HCT116 (cell line): ENCODE data around the gene CTSV. TPM values are rescaled to one million over a fixed set of nuclear protein-coding genes. Genes with fewer than 3 reads are reported as not detected.
A peak's percentile ranks its signal among the peaks of the same experiment; 100 is the strongest.

Experiments
- ATAC-seq: fragments of 200-7000 bp; cut with Tn5 transposase; 2 replicates; pipeline ENCODE4 v1.9.1; 2020; ENCODE audit warnings: mild to moderate bottlenecking, moderate library complexity
- BruUV-seq: library from RNA; stranded (reverse); fragments of 400-500 nt; replicated peaks from 2 replicates; lab custom pipeline; 2021; lab: Mats Ljungman, UMichigan
- CTCF ChIA-PET: fragments of 300-600 bp; sonication (Branson Sonifier 250); formaldehyde crosslinking; loops from one replicate; lab custom pipeline; 2021; ENCODE audit warnings: antibody characterized with exemption; lab: Charles Lee
- POLR2A ChIA-PET: fragments of 300-600, 350-600 bp; sonication (Branson Sonifier 250); formaldehyde crosslinking; loops from one replicate; lab custom pipeline; 2021; ENCODE audit warnings: antibody characterized with exemption; lab: Charles Lee
- RAD21 ChIA-PET, 2 experiments: fragments of 300-600 bp; sonication (Branson Sonifier 250); formaldehyde crosslinking; loops; one replicate each; lab custom pipeline; 2023; ENCODE audit warnings: low total read pairs in 2 of 2; ENCODE audit not compliant: uncharacterized antibody in 2 of 2, unreplicated experiment in 2 of 2, low non-redundant PET in 1 of 2; lab: Charles Lee
- DNase-seq: peaks from one replicate; pipeline ENCODE4 v3.0.0-alpha.2; 2010; ENCODE audit warnings: low read depth, low spot score
- H2AFZ ChIP-seq: fragments of 200-600 bp; shearing (Covaris generic), sonication (generic); 2 replicates; pipeline ENCODE4 v1.6.1; 2017; ENCODE audit warnings: low read depth, mixed run types, mixed read lengths, antibody characterized with exemption, low read length; ENCODE audit not compliant: poor library complexity, severe bottlenecking
- H3K27ac ChIP-seq: 2 replicates; pipeline ENCODE4 v1.5.1; 2012; ENCODE audit warnings: low read depth, low read length
- H3K27me3 ChIP-seq: fragments of 200-600 bp; sonication (generic); 2 replicates; pipeline ENCODE4 v1.6.1; 2016; ENCODE audit warnings: mixed run types, low read length, mixed read lengths; ENCODE audit not compliant: insufficient read depth
- H3K36me3 ChIP-seq, 2 experiments: fragments of 200-500 bp in 1 of 2; fragments of 200-600 bp in 1 of 2; sonication (Bioruptor generic) in 1 of 2; sonication (generic) in 1 of 2; 2 replicates each; pipeline versions ENCODE4 v1.5.1 to v1.6.1; 2014 to 2016; ENCODE audit warnings: low read length in 2 of 2, inconsistent platforms in 1 of 2, mixed read lengths in 1 of 2, mixed run types in 1 of 2; ENCODE audit not compliant: insufficient read depth in 2 of 2, control insufficient read depth in 1 of 2
- H3K4me1 ChIP-seq, 2 experiments: fragments of 200-600 bp in 1 of 2; sonication (generic) in 1 of 2; 2 replicates each; pipeline versions ENCODE4 v1.5.1 to v1.6.1; 2012 to 2017; ENCODE audit warnings: low read length in 2 of 2, inconsistent platforms in 1 of 2, mild to moderate bottlenecking in 1 of 2, mixed read lengths in 1 of 2, mixed run types in 1 of 2, moderate library complexity in 1 of 2; ENCODE audit not compliant: insufficient read depth in 2 of 2, control insufficient read depth in 1 of 2
- H3K4me2 ChIP-seq: fragments of 200-600 bp; sonication (generic); 2 replicates; pipeline ENCODE4 v1.6.1; 2017; ENCODE audit warnings: mixed run types, low read length, mixed read lengths
- H3K4me3 ChIP-seq, 2 experiments: fragments of 200-600 bp in 1 of 2; sonication (generic) in 1 of 2; replicated peaks in 1 of 2; 2 replicates each; pipeline ENCODE4 v1.5.1; 2011 to 2016; ENCODE audit warnings: low read length in 2 of 2, control low read depth in 1 of 2, low read depth in 1 of 2, mild to moderate bottlenecking in 1 of 2, mixed read lengths in 1 of 2, mixed run types in 1 of 2
- H3K79me2 ChIP-seq: fragments of 200-600 bp; sonication (generic); 2 replicates; pipeline ENCODE4 v1.6.1; 2017; ENCODE audit warnings: mild to moderate bottlenecking, mixed run types, low read length, moderate library complexity, mixed read lengths; ENCODE audit not compliant: insufficient read depth
- H3K9ac ChIP-seq: fragments of 200-600 bp; sonication (generic); 2 replicates; pipeline ENCODE4 v1.6.1; 2016; ENCODE audit warnings: low read length, mixed read lengths
- H3K9me2 ChIP-seq: fragments of 200-600 bp; sonication (generic), shearing (Covaris generic); 2 replicates; pipeline ENCODE4 v1.6.1; 2017; ENCODE audit warnings: mixed run types, mild to moderate bottlenecking, moderate library complexity; ENCODE audit not compliant: insufficient read depth
- H3K9me3 ChIP-seq, 2 experiments: fragments of 200-500 bp in 1 of 2; fragments of 200-600 bp in 1 of 2; sonication (Bioruptor generic) in 1 of 2; sonication (generic) in 1 of 2; 2 replicates each; pipeline ENCODE4 v1.6.1; 2014 to 2017; ENCODE audit warnings: low read length in 2 of 2, mixed read lengths in 2 of 2, inconsistent platforms in 1 of 2, low read depth in 1 of 2, mild to moderate bottlenecking in 1 of 2, mixed run types in 1 of 2, moderate library complexity in 1 of 2; ENCODE audit not compliant: control insufficient read depth in 1 of 2, insufficient read depth in 1 of 2
- H4K20me1 ChIP-seq: fragments of 200-600 bp; sonication (generic), shearing (Covaris generic); 2 replicates; pipeline ENCODE4 v1.6.1; 2017; ENCODE audit warnings: mixed run types, mild to moderate bottlenecking, moderate library complexity; ENCODE audit not compliant: insufficient read depth
- CBX3 ChIP-seq: IDR thresholded peaks from 2 replicates; pipeline ENCODE4 v1.6.1; 2012; ENCODE audit warnings: low read depth
- EGR1 ChIP-seq: IDR thresholded peaks from 2 replicates; pipeline ENCODE4 v1.6.1; 2012; ENCODE audit warnings: low read depth
- EZH2 ChIP-seq: fragments of 200-600 bp; sonication (generic); IDR thresholded peaks from 2 replicates; pipeline ENCODE4 v1.6.1; 2017; ENCODE audit warnings: antibody characterized with exemption, mixed run types
- FOSL1 ChIP-seq: IDR thresholded peaks from 2 replicates; pipeline ENCODE4 v1.6.1; 2012; ENCODE audit warnings: low read depth
- JUND ChIP-seq: IDR thresholded peaks from 2 replicates; pipeline ENCODE4 v1.6.1; 2012
- POLR2AphosphoS5 ChIP-seq: IDR thresholded peaks from 2 replicates; pipeline ENCODE4 v1.6.1; 2011; ENCODE audit warnings: mild to moderate bottlenecking, low read depth, low read length, moderate library complexity
- SIN3A ChIP-seq: IDR thresholded peaks from 2 replicates; pipeline ENCODE4 v1.6.1; 2012; ENCODE audit warnings: low read depth
- SP1 ChIP-seq: IDR thresholded peaks from 2 replicates; pipeline ENCODE4 v1.6.1; 2012; ENCODE audit warnings: low read depth
- YY1 ChIP-seq: IDR thresholded peaks from 2 replicates; pipeline ENCODE4 v1.6.1; 2011; ENCODE audit warnings: low read length, low read depth, moderate library complexity, mild to moderate bottlenecking; ENCODE audit not compliant: insufficient replicate concordance; ENCODE audit errors: extremely low read depth
- ZFX ChIP-seq: fragments of 450-650 bp; IDR thresholded peaks from 2 replicates; pipeline ENCODE4 v1.6.1; 2017
- intact Hi-C: fragments of 100-400 bp; cut with micrococcal nuclease; formaldehyde crosslinking; loops from 2 replicates; pipeline ENCODE4 v1.10.0; 2022
- total RNA-seq: library from RNA; stranded (reverse); gene quantifications from one replicate; pipeline ENCODE4 v1.2.1, GENCODE V29; 2021; ENCODE audit not compliant: unreplicated experiment
- TF ChIP-seq, protein P1 (sequence below), 3 experiments: fragments of 200-600 bp in 1 of 3; sonication (generic) in 1 of 3; IDR thresholded peaks in 2 of 3; conservative IDR thresholded peaks in 1 of 3; 2 replicates each; pipeline ENCODE4 v1.5.1; 2012 to 2017; ENCODE audit warnings: low read depth in 2 of 3, low read length in 2 of 3, antibody characterized with exemption in 1 of 3, borderline replicate concordance in 1 of 3, control low read depth in 1 of 3, mild to moderate bottlenecking in 1 of 3, mixed read lengths in 1 of 3, mixed run types in 1 of 3, moderate library complexity in 1 of 3; ENCODE audit not compliant: insufficient read depth in 1 of 3
- TF ChIP-seq, protein P2 (sequence below): IDR thresholded peaks from 2 replicates; pipeline ENCODE4 v1.6.1; 2012

The CTSV gene
- total RNA-seq, 1 experiment from 2014 or later = 15.5 TPM

DNA sequence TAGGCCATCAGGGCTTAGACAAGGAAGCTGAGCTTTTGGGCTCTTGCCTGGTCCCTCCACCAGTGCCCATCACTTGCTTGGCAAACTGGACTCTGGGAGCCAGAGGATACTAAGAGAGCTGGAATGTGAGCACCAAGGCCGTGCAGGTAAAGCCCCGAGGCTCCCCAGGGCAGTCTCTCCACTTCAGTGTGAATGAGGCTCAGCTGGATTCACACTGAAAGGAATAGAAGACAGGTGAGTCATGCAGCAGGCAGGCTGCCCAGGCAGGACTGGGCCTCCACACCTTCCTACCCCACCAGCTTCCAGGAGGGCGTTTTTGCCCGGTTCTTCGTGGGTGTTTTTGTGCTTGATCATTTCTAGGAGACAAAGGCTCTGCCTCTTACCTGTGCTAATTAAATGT is 7.3 kb upstream of the CTSV start:
- POLR2A ChIA-PET = interaction anchor here (1.0 kb wide), 1 partner anchor 10 kb away, joined by 3 read pairs; no protein-coding TSS in a partner anchor
- peak overlapping the region in 1 of 2 experiments; percentile 23; a peak in 1 of 4 replicates for H3K4me3 ChIP-seq

More for the DNA sequence above, 7.3 kb upstream of the CTSV start:
- BruUV-seq = no TSS peak
- no peaks in the 10 kb centered on the region for H4K20me1 ChIP-seq
- ChIA-PET RAD21 (no interaction called here), CTCF (interaction anchor here (1.3 kb wide), 1 partner anchor 63 kb away, joined by 3 read pairs; no protein-coding TSS in a partner anchor)
- H3K9me3 ChIP-seq = no peaks in the 10 kb centered on the region
- peak overlapping the region; percentile 48 for H3K9ac ChIP-seq
- intact Hi-C loops = loop anchor here (10.0 kb wide), 1 partner anchor 161 kb away; no protein-coding TSS in a partner anchor
- DNase-seq (peak; percentile 83), ATAC-seq (peak; percentile 99)
- no peaks in the 10 kb centered on the region for H3K79me2 ChIP-seq
- TF ChIP-seq CBX3 (peak; percentile 79), SP1 (peak; percentile 81), EZH2 (no peak), SIN3A (peak; percentile 59; the same call in 1 of the 2 replicates), YY1 (peak; percentile 60), JUND (peak; percentile 94), FOSL1 (peak; percentile 93), POLR2AphosphoS5 (peak; percentile 62; the same call in 1 of the 2 replicates), ZFX (no peak), EGR1 (no peak)
- TF ChIP-seq, protein P1, sequence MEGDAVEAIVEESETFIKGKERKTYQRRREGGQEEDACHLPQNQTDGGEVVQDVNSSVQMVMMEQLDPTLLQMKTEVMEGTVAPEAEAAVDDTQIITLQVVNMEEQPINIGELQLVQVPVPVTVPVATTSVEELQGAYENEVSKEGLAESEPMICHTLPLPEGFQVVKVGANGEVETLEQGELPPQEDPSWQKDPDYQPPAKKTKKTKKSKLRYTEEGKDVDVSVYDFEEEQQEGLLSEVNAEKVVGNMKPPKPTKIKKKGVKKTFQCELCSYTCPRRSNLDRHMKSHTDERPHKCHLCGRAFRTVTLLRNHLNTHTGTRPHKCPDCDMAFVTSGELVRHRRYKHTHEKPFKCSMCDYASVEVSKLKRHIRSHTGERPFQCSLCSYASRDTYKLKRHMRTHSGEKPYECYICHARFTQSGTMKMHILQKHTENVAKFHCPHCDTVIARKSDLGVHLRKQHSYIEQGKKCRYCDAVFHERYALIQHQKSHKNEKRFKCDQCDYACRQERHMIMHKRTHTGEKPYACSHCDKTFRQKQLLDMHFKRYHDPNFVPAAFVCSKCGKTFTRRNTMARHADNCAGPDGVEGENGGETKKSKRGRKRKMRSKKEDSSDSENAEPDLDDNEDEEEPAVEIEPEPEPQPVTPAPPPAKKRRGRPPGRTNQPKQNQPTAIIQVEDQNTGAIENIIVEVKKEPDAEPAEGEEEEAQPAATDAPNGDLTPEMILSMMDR (IDR thresholded peaks at IDR 0.05 in 2 of 3, conservative IDR thresholded peaks at IDR 0.05 in 1 of 3; ENCODE audit: borderline replicate concordance in 1 of 3, insufficient read depth in 1 of 3, low read depth in 2 of 3, low read length in 2 of 3) = no peak
- TF ChIP-seq, protein P2, sequence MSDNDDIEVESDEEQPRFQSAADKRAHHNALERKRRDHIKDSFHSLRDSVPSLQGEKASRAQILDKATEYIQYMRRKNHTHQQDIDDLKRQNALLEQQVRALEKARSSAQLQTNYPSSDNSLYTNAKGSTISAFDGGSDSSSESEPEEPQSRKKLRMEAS = peak; percentile 77
- H3K27ac ChIP-seq = peak overlapping the region; percentile 46; the same call in 1 of the 2 replicates
- peaks cover 20 to 25% of the 10 kb centered on the region in 2 experiments for H3K4me1 ChIP-seq
- H2AFZ ChIP-seq = peak overlapping the region; percentile 97
- no peaks in the 10 kb centered on the region for H3K36me3 ChIP-seq
- H3K4me2 ChIP-seq = peak overlapping the region; percentile 74
- H3K27me3 ChIP-seq = no peaks in the 10 kb centered on the region
- no peaks in the 10 kb centered on the region for H3K9me2 ChIP-seq
